GM12873 (cell line): ENCODE results near the gene CDC20B.

Experiments used
- TF ChIP-seq, protein P1 (sequence below): IDR thresholded peaks from 2 replicates; pipeline ENCODE4 v1.5.1; 2012; ENCODE audit warnings: low read depth, mild to moderate bottlenecking, moderate library complexity, low read length, control low read depth; ENCODE audit not compliant: insufficient read depth; ENCODE audit errors: missing control alignments

CDC20B gene

DNA sequence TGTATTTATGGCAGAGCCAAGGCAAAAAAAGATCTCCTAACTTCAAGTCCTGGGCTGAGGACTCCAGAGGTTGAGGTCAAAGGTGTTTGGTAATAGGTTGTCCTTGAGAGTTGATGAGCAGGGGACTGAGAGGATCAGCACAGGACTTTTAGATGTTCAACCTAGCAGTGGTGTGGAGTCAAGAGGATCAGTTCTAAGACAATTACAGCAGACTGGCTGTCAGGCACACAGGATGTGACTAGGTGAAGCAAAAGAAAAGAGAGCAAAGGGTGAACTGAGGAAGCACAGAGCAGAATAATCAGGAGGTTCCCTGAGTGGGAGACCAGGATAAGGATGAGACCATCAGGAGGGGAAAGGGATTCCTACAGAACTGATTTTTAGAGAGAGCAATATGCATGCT is 59.6 kb downstream of the CDC20B start:
- TF ChIP-seq, protein P1, sequence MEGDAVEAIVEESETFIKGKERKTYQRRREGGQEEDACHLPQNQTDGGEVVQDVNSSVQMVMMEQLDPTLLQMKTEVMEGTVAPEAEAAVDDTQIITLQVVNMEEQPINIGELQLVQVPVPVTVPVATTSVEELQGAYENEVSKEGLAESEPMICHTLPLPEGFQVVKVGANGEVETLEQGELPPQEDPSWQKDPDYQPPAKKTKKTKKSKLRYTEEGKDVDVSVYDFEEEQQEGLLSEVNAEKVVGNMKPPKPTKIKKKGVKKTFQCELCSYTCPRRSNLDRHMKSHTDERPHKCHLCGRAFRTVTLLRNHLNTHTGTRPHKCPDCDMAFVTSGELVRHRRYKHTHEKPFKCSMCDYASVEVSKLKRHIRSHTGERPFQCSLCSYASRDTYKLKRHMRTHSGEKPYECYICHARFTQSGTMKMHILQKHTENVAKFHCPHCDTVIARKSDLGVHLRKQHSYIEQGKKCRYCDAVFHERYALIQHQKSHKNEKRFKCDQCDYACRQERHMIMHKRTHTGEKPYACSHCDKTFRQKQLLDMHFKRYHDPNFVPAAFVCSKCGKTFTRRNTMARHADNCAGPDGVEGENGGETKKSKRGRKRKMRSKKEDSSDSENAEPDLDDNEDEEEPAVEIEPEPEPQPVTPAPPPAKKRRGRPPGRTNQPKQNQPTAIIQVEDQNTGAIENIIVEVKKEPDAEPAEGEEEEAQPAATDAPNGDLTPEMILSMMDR: no peak

DNA sequence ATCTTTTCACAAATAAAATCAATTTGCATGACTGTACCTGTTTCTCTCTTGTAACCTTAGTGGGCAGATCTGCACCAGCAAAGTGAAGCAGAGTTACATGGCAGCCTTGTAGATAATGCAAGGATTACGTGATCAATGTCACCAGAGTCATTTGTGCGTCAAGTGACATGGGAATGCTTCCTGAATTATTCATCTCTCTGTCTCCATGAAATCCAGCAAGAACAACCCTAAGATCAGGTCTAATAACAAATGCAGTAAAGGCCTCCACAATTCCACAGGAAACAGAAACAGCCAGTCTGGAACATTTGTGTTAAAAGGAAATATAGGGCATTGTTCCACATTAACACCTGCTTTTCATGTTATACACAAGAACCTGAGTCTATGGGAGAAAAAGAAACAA is 62.8 kb downstream of the CDC20B start:
- TF ChIP-seq, protein P1: no peak

DNA sequence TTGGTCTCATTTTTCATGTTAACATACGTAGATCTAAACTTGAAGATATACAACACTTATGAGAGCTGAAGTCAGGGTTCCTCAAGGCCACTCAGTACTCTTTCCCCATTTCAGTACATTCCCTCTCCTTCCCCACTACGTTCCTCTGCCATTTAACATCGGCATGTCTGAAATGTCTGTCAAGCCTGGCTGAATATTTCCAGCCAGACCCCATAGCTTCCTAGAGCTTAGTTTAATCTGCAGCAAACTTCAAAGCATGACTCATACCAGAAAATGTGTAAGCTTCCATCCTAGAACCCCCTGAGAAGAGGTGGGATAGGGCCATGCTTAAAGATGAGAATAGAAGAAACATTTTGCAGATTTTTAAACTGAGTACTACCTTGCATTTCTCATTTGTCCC is 64.3 kb downstream of the CDC20B start:
- TF ChIP-seq, protein P1: no peak

DNA sequence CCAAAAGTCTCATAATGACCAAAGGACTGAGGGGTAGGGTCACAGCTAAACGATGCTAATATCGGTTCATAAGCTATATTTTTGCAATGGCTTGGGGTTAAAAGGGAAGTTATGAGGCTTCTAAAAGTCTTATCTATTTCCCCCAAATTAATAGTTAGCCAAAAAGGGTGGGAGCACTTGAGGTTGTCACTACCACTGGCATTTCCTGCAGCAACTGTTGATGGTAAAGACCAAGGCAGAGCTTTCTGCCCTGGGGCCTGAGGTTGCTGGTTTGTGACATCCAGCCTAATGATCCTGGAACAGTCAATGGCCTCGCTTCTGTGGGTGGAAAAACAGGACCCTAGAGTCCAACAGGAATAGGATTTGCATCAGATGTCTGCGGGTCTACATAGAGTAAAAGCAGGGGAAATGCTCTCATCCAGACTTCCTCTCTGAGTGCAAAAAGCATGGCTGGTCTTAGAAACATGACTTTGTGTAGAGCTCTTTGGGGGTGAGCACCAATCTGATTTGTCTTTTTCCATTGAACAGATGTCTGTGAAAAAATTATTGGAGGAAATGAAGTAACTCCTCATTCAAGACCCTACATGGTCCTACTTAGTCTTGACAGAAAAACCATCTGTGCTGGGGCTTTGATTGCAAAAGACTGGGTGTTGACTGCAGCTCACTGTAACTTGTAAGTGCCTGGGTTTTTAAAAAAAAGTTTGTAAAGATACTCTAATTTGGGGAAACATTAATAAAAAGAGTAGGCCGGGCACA is 67.9 kb downstream of the CDC20B start:
- TF ChIP-seq, protein P1: no peak

DNA sequence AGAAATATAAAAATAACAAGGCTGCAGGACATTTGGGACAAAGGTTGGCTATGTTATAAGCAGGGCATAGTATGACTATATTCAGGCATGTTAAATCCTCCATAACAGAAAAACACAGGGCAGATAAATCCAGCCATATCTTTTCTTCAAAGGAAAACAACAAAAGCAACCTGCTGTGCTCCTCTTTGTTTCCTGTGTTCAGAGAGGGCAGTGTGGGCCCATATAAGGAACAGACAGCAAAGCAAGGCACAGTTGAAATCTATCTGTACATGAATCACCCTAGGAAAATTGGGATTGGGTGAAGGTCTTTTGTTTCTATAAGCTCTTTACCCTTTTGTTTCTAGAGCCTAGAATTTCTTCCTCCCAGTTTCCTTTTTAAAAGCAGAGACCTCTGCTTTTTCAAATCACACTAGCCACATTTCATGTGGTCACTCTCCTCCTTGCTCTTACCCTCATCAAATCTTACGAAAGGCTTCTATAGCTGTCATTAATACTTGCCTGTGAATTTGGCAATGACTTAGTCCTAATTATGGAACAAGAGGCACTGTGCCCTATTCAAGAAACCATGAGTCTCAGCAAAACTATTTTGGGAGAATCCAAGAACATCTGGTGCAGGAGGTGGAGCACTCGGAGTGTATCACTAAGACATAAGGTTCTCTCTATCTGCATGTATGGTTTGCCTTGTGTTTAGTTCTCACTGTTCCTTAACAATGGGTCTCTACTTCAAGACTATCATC is 68.8 kb downstream of the CDC20B start:
- TF ChIP-seq, protein P1: no peak

DNA sequence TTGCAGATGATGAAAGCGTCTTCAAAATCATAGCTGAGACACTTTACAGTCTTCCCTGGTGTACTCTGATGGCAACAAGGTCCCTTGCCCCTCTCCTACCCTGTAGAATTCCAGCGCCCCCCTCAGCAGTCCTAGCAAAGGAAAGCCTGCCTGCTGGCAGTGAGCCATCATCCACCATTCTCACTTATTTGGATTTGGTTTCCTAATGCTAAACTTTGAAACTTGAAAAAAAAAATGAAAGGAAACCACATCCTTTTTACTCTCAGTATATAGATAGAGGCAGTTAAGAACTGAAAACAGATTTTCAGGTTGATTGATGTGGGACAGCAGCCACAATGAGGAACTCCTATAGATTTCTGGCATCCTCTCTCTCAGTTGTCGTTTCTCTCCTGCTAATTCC is 70.6 kb downstream of the CDC20B start, which contains the start of gene GZMA:
GZMA (plus strand) TSS at position 299 of the 400 bp plus-strand sequence; CDS start at position 336, 37 bp downstream.
- TF ChIP-seq, protein P1: no peak

DNA sequence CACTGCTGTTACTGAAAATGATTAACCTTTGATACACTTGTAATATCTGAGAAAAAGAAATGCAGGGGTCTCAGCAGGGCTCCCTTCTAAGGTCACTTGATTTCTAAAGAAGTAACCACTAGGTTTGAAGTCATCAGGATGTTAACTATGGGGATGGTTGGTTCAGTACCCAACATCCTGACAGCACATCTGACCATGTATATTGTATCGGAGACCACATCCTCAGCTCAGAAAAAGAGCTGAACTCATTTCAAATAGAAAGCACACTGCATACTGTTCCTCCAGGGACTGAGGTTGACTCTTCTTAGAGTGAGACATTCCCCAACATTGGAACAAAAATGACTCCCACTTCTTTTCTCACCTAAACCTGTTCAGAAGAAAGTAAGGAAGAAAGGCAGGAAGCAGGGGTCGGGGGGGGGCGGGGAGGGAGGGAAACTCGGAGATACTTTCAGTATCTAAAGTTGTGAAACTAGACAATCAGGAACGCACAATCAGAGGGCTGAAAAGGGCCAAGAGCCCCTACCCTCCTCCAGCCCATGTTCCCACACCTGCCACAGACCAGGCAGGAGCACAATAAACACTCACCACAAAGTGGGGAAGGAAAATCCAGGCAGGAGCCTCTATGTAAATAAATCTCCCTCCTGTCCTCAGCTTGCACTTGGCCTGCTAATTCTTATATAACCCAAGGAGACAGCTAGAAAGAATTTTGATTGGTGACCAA is 71.3 kb downstream of the CDC20B start:
- TF ChIP-seq, protein P1: no peak
